Effector memory CD4-positive, alpha-beta T cell (primary cell): Measurements from ENCODE around the gene FNTB.

ENCODE experiments used
- DNase-seq, 3 donors: peaks; one replicate each; pipeline ENCODE4 v3.0.0-alpha.2; 2020
- H3K27ac ChIP-seq: 2 replicates; pipeline ENCODE4 v1.7.0; 2013; ENCODE audit warnings: mild to moderate bottlenecking, low read length, moderate library complexity; ENCODE audit not compliant: insufficient read depth, poor library complexity, severe bottlenecking
- H3K27me3 ChIP-seq: replicated peaks from 2 replicates; pipeline ENCODE4 v1.7.0; 2013; ENCODE audit warnings: mild to moderate bottlenecking, low read length; ENCODE audit not compliant: insufficient read depth, control insufficient read depth, poor library complexity, severe bottlenecking
- H3K36me3 ChIP-seq: 2 replicates; pipeline ENCODE4 v1.7.0; 2013; ENCODE audit warnings: mild to moderate bottlenecking, low read length, moderate library complexity; ENCODE audit not compliant: control insufficient read depth, insufficient read depth
- H3K4me1 ChIP-seq: 2 replicates; pipeline ENCODE4 v1.7.0; 2013; ENCODE audit warnings: low read length, mild to moderate bottlenecking; ENCODE audit not compliant: control insufficient read depth, insufficient read depth, poor library complexity, severe bottlenecking
- H3K4me3 ChIP-seq: 2 replicates; pipeline ENCODE4 v1.7.0; 2013; ENCODE audit warnings: low read length, low read depth, mild to moderate bottlenecking; ENCODE audit not compliant: insufficient read depth, poor library complexity, severe bottlenecking
- H3K9me3 ChIP-seq: 2 replicates; pipeline ENCODE4 v1.7.0; 2013; ENCODE audit warnings: mild to moderate bottlenecking, low read length, moderate library complexity; ENCODE audit not compliant: control insufficient read depth
- total RNA-seq, 3 donors: gene quantifications; one replicate each; lab custom pipeline; 2026; lab: John Stamatoyannopoulos, UW

The FNTB gene
- 2.8 to 4.5 (median 3.1) reads per million in 3 donors for total RNA-seq

- no peaks in the 10 kb centered on the region for H3K36me3 ChIP-seq
- H3K27ac ChIP-seq: peak within 1 kb of the TSS; percentile 76
- H3K4me3 ChIP-seq: peak within 1 kb of the TSS; percentile 79
- H3K4me1 ChIP-seq: peaks cover 25% of the 10 kb centered on the region
- no peaks in the 10 kb centered on the region for H3K9me3 ChIP-seq
- H3K27me3 ChIP-seq: no peaks in the 10 kb centered on the region
- DNase-seq: peak; percentile 76 to 89 (median 86)
Observed at GRCh38 chr14:64986648-64987437, at the start of gene FNTB. TSS of gene FNTB (plus strand) at chr14:64986895. CDS start at chr14:64986954, 59 bp downstream.

- Histone ChIP-seq H3K27me3 (no peaks in the 10 kb centered on the region), H3K4me1 (no peaks in the 10 kb centered on the region), H3K36me3 (peaks cover 50% of the 10 kb centered on the region), H3K27ac (no peak overlapping the region), H3K4me3 (no peak overlapping the region), H3K9me3 (no peaks in the 10 kb centered on the region)
- no peak for DNase-seq
Observed at GRCh38 chr14:64937171-64937820, 49.4 kb upstream of the FNTB start.

GRCh38 chr14:64937821-64938193, 48.9 kb upstream of the FNTB start:
- DNase-seq: no peak
- Histone ChIP-seq H3K4me3 (no peak overlapping the region), H3K36me3 (peaks cover 45% of the 10 kb centered on the region), H3K27me3 (no peaks in the 10 kb centered on the region), H3K4me1 (no peaks in the 10 kb centered on the region), H3K9me3 (no peaks in the 10 kb centered on the region), H3K27ac (no peak overlapping the region)

- Histone ChIP-seq H3K4me1 (no peaks in the 10 kb centered on the region), H3K36me3 (peaks cover 34% of the 10 kb centered on the region), H3K27me3 (no peaks in the 10 kb centered on the region), H3K4me3 (no peak overlapping the region), H3K27ac (no peak overlapping the region), H3K9me3 (no peaks in the 10 kb centered on the region)
- DNase-seq: no peak
Observed at GRCh38 chr14:64938972-64939816, 47.5 kb upstream of the FNTB start.

GRCh38 chr14:64939817-64940190, 46.9 kb upstream of the FNTB start:
- H3K27me3 ChIP-seq: no peaks in the 10 kb centered on the region
- DNase-seq: no peak
- H3K36me3 ChIP-seq: peaks cover 28% of the 10 kb centered on the region
- H3K4me3 ChIP-seq: no peak overlapping the region
- no peaks in the 10 kb centered on the region for H3K4me1 ChIP-seq
- H3K27ac ChIP-seq: no peak overlapping the region
- H3K9me3 ChIP-seq: no peaks in the 10 kb centered on the region

- Histone ChIP-seq H3K27me3 (no peaks in the 10 kb centered on the region), H3K4me1 (no peaks in the 10 kb centered on the region), H3K4me3 (no peak overlapping the region), H3K27ac (no peak overlapping the region), H3K9me3 (no peaks in the 10 kb centered on the region), H3K36me3 (peaks cover 27% of the 10 kb centered on the region)
- DNase-seq: no peak
Observed at GRCh38 chr14:64940336-64940910, 46.3 kb upstream of the FNTB start.

GRCh38 chr14:64942531-64943111, 44.1 kb upstream of the FNTB start, which contains the start of gene GPX2:
TSS of gene GPX2 (minus strand) at chr14:64942745. CDS start at chr14:64942726, 19 bp downstream.
- Histone ChIP-seq H3K36me3 (peaks cover 28% of the 10 kb centered on the region), H3K4me3 (no peak within 1 kb of the TSS), H3K9me3 (no peaks in the 10 kb centered on the region), H3K4me1 (no peaks in the 10 kb centered on the region), H3K27ac (no peak within 1 kb of the TSS), H3K27me3 (no peaks in the 10 kb centered on the region)
- no peak for DNase-seq

- H3K27me3 ChIP-seq: no peaks in the 10 kb centered on the region
- no peaks in the 10 kb centered on the region for H3K4me1 ChIP-seq
- no peak overlapping the region for H3K4me3 ChIP-seq
- DNase-seq: no peak
- H3K9me3 ChIP-seq: no peaks in the 10 kb centered on the region
- H3K36me3 ChIP-seq: peaks cover 28% of the 10 kb centered on the region
- H3K27ac ChIP-seq: no peak overlapping the region
Observed at GRCh38 chr14:64943556-64943955, 43.1 kb upstream of the FNTB start.

- H3K4me3 ChIP-seq: no peak overlapping the region
- H3K27ac ChIP-seq: no peak overlapping the region
- H3K36me3 ChIP-seq: peaks cover 27% of the 10 kb centered on the region
- no peaks in the 10 kb centered on the region for H3K4me1 ChIP-seq
- H3K27me3 ChIP-seq: no peaks in the 10 kb centered on the region
- no peak for DNase-seq
- H3K9me3 ChIP-seq: no peaks in the 10 kb centered on the region
Observed at GRCh38 chr14:64944041-64944440, 42.7 kb upstream of the FNTB start.
